GM19240 (cell line): ENCODE data around the gene RAB3IL1.
"Not testable (repeated sequence)": the region's sequence is repeated elsewhere in the genome, so short reads cannot be mapped to it uniquely, and the experiment has no call there.

Experiments used
- DNase-seq: peaks from one replicate; pipeline ENCODE4 v3.0.0; 2011; ENCODE audit warnings: low spot score; ENCODE audit not compliant: insufficient read length

Gene RAB3IL1, protein sequence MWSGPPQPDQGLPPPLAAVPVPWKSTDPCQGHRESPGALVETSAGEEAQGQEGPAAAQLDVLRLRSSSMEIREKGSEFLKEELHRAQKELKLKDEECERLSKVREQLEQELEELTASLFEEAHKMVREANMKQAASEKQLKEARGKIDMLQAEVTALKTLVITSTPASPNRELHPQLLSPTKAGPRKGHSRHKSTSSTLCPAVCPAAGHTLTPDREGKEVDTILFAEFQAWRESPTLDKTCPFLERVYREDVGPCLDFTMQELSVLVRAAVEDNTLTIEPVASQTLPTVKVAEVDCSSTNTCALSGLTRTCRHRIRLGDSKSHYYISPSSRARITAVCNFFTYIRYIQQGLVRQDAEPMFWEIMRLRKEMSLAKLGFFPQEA

DNA sequence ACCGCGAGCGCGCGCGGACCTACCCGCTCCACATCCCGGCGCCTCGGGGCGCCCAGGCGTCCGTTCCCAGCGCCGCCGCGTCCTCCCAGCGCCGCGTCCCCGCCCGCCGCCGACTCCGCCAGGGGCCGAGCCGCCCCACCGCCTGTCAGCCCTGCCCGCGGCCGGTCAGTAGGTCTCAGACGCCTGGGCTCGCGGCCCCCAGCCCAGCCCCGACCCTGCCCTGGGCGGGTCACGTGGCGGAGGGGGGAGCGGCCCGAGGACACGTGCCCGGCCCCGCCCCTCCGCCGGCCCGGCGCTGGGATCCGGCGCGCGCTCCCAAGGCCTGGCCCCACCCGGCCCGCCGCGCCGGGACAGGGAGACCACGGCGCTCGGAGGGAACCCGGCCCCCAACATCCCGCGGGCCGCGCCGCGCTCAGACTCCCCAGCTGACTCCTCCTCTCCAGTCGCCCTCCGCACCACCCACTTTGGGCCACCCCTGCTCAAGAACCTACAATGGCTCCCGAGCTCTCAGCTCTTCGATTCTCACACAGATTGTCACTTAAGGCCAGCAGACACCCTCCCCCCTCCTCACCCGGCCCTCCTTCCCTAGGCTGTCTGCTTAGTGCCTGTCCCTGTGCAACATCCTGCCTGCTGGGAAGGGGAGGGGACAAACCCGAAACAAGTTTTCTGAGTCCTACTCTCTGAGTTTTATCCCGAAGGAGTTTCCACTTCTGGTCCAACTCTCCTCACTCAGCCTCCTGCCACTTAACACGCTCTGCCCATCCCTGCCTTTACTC is at the start of gene RAB3IL1:
TSS of gene RAB3IL1 (minus strand) at position 233 of the 776 bp plus-strand sequence. CDS start at position 34, 199 bp downstream.
- peak; percentile 3 for DNase-seq

DNA sequence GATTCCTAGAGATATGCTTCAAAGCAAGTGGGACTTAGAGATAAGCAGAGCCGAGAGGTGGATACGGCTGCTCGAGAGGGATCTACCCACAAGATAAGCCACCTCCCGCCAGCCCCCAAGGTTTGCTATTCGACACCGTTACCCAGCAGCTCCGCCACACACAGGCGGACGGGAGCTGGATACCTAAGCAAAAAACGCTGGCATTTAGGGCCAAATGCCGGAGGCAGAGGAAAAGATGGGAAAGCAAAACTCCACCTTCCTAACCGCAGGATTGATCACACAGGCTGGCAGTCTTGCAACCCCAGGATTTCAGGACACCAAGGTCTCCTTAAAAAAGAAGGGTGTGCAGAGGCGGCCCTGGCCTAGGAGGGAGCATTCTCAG is 49.4 kb upstream of the RAB3IL1 start:
- no peak for DNase-seq

DNA sequence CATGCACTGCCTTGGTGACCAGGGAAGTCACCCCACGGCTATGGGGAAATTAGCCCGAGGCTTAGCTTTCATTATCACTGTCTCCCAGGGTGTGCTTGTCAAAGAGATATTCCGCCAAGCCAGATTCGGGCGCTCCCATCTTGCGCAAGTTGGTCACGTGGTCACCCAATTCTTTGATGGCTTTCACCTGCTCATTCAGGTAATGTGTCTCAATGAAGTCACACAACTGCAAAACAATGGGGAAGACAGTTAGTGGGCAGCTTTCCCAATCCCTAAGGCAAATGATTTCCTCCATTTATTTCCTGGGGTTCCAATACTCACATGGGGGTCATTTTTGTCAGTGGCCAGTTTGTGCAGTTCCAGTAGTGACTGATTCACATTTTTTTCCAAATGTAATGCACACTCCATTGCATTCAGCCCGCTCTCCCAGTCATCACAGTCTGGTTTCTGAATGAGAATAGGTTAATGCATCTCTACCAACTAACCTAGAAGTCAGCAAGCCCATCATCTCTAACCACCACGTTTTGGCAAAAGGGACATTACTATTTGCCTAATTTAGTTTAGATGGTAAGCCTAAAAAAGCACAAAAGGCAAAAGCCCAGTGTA is 47.4 kb upstream of the RAB3IL1 start:
- DNase-seq, result not testable (repeated sequence)

DNA sequence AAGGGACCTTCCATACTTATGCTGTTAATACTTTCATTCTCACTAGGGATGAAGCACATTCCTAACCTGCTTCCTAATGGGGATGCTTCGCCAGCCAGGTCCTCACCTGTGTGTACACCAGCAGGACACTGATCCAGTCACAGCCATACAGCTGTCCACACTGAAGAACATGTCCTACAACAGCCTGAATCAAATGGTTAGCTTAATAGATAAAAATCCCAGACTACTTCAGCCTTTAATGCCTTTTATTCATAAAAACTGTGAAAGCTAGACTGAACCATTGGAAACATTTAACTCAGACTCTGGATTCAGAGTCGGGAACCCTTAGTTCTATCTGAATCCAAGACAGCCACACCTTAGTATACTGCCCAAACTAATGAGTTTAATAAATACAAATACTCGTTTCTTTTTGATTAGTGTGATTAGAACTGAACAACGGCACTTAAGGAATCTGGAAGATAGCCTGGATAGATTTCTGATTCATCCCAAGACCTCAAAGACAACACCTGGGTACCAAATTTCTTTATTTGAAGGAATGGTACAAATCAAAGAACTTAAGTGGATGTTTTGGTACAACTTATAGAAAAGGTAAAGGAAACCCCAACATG is 46.8 kb upstream of the RAB3IL1 start:
- no peak for DNase-seq

DNA sequence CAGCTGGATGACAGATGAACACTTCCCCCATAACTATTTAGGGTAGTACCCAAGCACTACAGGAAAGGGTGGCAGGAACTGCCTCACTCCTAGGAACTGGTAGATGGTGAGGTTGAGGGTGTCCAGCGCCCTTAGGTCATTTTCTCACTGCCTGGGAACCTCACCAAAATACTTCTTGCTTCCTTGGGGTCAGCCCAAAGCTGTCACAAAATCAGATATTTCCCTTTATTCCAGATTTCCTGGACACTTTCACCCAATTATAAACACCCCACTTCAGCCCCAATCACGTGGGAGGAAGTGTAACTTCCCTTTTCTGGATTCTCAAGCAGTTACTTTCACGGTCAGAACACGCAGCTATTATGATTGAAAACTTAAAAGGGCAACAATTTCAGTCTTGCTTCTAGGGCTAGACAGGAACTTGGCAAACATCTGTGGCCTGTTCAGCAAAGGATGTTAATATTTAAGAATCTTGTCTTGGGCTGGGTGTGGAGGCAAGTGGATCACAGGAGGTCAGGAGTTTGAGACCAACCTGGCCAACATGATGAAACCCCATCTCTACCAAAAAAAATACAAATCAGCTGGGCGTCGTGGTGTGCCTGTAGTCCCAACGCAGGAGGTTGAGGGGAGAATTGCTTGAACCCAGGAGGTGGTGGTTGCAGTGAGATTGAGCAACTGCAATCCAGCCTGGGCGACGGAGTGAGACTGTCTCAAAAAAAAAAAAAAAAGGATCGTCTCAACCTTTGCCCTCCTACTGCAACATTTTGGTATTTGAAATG is 46.1 kb upstream of the RAB3IL1 start:
- no peak for DNase-seq

DNA sequence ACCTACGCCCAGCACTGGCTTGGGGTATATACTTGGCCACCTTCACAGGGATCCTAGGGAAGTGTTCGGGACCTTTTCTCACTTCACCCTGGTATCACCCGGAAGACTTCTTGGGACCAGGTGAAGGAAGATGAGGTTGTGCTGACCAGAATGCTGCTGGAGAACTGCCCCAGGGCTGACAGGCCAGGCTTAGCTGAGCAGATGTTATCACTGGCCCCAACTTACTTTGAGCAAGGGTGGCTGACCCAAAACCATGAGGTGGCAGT is 45.6 kb upstream of the RAB3IL1 start:
- DNase-seq, result no peak

DNA sequence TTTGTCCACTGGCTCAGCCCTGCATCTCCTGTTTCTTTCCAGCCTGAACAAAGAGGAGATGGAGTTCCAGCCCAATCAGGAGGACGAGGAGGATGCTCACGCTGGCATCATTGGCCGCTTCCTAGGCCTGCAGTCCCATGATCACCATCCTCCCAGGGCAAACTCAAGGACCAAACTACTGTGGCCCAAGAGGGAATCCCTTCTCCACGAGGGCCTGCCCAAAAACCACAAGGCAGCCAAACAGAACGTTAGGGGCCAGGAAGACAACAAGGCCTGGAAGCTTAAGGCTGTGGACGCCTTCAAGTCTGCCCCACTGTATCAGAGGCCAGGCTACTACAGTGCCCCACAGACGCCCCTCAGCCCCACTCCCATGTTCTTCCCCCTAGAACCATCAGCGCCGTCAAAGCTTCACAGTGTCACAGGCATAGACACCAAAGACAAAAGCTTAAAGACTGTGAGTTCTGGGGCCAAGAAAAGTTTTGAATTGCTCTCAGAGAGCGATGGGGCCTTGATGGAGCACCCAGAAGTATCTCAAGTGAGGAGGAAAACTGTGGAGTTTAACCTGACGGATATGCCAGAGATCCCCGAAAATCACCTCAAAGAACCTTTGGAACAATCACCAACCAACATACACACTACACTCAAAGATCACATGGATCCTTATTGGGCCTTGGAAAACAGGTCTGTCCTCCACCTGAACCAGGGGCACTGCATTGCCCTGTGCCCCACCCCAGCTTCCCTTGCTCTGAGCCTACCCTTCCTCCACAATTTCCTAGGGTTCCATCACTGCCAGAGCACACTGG is 45.0 kb upstream of the RAB3IL1 start:
- no peak for DNase-seq

DNA sequence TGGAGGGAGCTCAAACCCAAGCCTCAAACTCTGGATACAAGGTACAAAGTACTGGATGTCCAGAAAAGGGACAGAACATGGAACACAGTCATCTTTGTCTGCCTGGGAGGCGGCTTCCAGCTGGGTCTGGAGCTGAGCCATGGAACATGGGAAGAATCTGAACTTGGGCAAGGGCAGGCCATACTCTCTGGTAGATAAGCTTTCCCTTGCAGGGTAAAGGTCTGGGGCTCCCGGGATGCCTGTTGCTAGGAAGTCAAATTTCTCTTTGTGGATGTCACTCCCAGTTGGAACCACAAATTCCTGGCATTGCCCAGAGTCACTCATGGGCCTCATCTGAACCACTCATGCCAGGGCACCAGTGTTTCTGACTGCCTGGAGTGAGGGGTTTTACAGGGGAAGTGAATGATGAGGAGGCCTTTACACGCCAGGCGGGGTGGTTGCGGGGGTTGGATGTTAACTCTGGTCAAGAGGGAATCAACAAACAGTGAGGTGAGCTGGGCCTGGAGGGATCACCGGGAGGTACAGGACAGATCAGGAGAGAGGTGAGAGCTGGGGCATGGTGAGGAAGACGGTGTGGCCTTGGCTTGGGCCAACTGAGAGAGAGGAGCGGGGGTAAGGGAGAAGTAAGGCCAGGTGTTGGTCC is 44.3 kb upstream of the RAB3IL1 start:
- DNase-seq, result no peak

DNA sequence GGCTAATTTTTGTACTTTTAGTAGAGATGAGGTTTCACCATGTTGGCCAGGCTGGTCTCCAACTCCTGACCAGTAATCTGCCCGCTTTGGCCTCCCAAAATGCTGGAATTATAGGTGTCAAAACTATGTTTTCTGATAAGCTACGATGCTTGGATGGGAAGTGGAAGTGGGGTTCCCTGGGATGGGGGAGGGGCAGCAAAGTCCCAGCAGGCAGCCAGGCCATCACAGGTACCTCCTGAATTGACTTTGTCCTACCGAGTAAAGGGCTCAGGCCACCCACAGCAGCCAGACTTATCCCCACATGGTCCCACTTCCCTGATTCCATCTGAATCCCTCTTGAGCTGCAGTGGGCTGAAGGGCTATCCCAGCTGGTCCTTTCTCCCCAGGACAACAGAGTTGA is 43.2 kb upstream of the RAB3IL1 start:
- DNase-seq, result no peak

DNA sequence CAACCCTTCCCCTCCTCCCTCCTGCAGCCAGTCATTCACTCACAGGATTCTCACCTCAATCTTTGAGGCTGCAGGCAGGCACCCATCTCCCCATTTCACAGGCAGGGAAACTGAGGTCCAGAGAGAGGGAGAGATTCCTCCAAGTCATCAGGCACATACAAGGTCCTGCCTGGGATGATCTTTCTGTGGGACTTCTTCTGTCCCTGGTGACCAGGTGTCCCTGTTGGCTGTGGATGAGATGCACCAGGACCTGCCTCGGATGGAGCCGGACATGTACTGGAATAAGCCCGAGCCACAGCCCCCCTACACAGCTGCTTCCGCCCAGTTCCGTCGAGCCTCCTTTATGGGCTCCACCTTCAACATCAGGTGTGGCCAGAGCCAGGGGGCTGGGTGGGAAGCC is 42.3 kb upstream of the RAB3IL1 start:
- DNase-seq, result no peak

DNA sequence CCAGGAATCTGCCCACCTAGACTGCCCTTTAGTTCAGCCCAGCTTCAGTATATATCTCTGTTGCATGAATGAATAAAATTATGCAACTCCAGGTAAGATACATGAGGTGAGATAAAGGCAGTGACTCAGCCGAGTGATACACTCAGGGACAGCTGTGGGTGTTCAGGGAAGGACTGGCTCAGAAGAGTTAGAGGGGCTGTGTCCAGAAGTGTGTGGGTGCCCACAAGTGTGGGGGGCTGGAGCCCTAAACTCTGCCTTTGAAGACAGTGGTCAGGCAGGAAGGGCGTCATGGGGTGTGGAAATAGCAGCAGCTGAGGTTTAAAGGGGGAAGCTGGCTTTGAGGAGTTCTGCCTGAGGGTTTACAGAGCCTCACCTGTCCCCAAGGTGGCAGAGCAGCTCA is 41.7 kb upstream of the RAB3IL1 start:
- DNase-seq, result no peak

DNA sequence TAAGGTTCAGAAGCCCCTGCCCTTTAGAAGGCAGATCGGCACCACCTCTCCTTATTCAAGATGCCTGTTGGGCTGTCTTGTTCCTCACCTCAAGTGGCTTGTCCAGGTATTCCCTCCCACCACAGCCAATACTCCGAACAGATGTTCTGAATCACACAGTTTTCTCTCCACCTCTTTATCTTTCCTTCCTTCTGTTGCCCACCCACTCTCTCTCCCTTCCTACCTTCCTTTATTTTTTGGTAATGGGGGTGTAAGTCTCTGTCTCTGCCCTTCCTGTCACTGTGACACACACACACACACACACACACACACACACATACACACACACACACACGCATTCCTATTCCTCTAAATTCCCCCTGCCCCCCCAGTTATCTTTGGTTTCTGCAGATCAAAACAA is 41.2 kb upstream of the RAB3IL1 start:
- DNase-seq, result no peak

DNA sequence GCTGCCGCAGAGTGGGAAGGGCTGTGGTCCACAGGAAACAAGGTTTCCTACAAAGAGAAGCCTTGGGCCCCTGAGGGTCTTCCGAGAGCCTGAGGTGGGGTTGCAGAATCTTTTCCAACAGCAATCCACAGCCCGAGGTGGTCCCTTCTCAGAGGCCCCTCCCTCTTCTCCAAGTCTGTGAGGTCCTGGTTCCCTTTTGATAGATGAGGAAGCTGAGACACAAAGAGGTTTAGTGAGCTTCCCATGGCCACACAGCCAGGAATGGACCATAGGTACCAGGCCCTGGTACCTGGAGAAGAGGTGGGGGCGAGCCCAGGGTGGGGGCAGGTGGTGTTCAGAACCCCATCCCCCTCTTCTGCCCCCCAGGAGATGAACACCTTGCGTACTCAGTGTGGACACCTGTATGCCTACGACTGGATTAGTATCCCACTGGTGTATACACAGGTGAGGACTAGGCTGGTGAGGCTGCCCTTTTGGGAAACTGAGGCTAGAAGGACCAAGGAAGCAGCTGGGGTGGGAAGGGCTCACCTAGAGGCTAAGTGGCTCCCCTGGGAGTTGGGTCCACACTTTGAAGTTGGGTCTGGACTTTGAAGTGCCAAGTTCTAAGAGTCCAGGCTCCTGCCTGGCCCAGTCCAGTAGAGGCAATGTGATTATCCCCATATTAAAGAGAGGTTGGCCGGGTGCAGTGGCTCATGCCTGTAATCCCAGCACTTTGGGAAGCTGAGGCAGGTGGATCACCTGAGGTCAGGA is 39.8 kb upstream of the RAB3IL1 start:
- no peak for DNase-seq

DNA sequence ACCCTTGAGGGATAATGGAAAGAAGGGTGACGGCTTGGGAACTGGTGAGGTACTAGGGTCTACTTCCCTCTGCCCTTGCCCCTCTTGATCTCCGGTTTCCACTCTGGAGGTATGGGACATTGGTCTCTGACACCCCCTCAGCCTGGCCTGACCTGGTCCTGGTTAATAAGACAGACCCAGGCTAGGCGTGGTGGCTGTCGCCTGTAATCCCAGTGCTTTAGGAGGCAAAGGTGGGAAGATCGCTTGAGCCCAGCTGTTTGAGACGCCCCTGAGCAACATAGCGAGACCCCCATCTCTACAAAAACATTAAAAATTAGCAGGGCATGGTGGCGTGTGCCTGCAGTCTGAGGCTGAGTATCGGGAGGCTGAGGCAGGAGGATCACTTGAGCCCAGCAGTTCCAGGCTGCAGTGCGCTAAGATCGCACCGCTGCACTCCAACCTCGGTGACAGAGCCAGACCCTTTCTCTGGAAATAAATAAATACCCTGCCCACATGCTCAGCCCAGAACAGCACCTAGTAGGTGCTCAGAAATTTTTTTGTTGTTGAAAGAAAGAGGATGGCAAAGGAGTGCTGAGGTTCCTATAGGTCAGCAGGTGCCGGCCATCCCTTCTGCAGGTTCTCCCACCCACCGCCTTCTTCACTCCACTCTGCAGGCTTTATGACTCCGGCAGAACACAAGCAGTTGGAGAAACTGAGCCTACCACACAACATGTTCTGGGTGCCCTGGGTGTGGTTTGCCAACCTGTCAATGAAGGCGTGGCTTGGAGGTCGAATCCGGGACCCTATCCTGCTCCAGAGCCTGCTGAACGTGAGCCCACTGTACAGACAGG is 39.0 kb upstream of the RAB3IL1 start:
- DNase-seq, result no peak

DNA sequence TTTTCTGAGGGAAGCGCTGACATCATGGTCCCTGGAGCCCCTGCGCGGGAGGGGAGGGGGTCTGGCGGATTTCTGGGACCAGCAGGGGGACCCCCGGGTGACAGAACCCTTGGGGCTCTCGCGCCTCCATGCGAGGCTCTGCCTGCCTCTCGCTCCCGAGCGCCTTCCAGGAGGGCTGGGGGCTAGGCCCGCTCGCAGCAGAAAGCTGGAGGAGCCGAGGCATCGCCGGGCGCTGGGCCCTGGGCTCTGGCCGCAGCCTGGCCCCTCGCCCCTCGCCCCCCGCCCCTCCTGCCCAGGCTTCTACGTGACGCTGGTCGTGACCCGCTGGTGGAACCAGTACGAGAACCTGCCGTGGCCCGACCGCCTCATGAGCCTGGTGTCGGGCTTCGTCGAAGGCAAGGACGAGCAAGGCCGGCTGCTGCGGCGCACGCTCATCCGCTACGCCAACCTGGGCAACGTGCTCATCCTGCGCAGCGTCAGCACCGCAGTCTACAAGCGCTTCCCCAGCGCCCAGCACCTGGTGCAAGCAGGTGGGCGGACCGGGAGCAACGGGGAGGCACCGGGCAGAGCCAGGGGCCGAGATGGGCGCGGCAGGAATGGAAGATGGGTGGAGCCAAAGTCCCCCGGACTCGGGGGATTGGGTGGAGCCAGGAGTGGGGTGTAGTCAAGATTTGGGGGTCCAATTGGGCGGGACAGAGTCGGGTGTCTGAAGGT is 38.2 kb upstream of the RAB3IL1 start:
- DNase-seq, result no peak

DNA sequence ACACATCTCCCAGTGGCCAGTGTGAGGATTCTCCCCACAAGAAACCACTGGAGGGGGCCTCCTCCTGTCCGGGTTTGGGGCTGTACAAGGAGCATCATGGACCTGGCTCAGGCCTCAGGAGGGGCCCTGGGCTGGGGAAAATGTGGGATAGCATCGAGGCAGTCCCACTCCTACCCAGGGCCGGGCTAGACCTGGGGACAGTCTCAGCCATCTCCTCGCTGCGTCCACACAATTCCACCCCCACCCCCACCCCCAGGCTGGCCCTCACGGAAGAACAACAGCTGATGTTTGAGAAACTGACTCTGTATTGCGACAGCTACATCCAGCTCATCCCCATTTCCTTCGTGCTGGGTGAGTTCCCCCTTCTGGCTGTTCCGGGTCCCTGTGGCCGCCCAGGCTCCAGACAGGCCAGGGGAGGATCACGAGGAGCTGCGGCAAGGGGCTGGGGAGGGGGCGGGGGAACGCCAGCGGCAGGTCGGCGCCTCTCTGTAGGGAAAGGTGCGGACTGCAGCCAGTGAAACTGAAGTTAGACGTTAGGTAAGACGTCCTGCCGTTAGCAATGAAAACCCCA is 37.6 kb upstream of the RAB3IL1 start:
- no peak for DNase-seq

DNA sequence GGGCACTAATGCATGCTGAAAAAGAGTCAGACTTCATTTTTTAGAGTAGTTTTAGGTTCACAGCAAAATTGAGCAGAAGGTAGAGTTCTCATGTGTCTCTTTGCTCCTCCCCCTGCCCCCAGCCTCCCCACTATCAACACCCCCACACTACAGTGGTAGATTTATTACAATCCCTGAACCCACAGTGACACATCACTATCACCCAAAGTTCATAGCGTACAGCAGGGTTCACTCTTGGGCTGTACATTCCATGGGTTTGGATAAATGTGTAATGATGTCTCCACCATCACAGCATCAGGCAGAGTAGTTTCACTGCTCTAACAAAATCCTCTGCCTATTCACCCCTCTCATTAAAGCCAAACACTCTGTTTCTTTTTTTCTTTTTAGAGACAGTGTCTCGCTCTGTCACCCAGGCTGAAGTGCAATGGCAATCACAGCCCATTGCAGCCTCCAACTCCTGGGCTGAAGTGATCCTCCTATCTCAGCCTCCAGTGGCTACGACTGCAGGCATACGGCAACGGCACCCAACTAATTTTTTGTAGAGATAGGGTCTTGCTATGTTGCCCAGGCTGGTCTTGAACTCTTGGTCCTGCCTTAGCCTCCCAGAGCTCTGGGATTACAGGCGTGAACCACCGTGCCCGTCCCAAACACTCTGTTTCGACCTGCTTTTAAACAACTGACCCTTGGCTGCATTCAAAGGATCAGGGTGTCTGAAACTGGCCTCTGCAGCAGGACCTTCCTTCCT is 36.9 kb upstream of the RAB3IL1 start:
- DNase-seq, result no peak
